Smooth muscle cell (in vitro differentiated cells): ENCODE results near the gene SMIM13. TPM values are rescaled to one million over a fixed set of nuclear protein-coding genes. Genes with fewer than 3 reads are reported as not detected.

Source experiments
- DNase-seq: peaks from one replicate; lab custom pipeline; 2025; ENCODE audit not compliant: unreplicated experiment; lab: John Stamatoyannopoulos, UW
- H2AFZ ChIP-seq: fragments of 200-600 bp; sonication (generic); 2 replicates; pipeline ENCODE4 v1.6.0; 2016; ENCODE audit warnings: antibody characterized with exemption, low read depth, mild to moderate bottlenecking
- H3F3A ChIP-seq: fragments of 200-600 bp; sonication (generic); 2 replicates; pipeline ENCODE4 v1.6.0; 2017; ENCODE audit warnings: antibody characterized with exemption, low read depth
- H3K27ac ChIP-seq: fragments of 200-600 bp; sonication (generic); 2 replicates; pipeline ENCODE4 v1.5.1; 2016; ENCODE audit warnings: low read depth, mild to moderate bottlenecking
- H3K27me3 ChIP-seq: fragments of 200-600 bp; sonication (generic); 2 replicates; pipeline ENCODE4 v1.6.1; 2016; ENCODE audit warnings: low read depth, mild to moderate bottlenecking
- H3K36me3 ChIP-seq: fragments of 200-600 bp; sonication (generic); 2 replicates; pipeline ENCODE4 v1.5.1; 2016; ENCODE audit warnings: low read depth
- H3K4me1 ChIP-seq: fragments of 200-600 bp; sonication (generic); 2 replicates; pipeline ENCODE4 v1.5.1; 2016; ENCODE audit warnings: low read depth
- H3K4me2 ChIP-seq: fragments of 200-600 bp; sonication (generic); 2 replicates; pipeline ENCODE4 v1.6.0; 2016; ENCODE audit warnings: mild to moderate bottlenecking
- H3K4me3 ChIP-seq: fragments of 200-600 bp; sonication (generic); 2 replicates; pipeline ENCODE4 v1.5.1; 2016; ENCODE audit warnings: mild to moderate bottlenecking
- H3K79me2 ChIP-seq: fragments of 200-600 bp; sonication (generic); 2 replicates; pipeline ENCODE4 v1.6.0; 2016; ENCODE audit warnings: low read depth, mild to moderate bottlenecking
- H3K9ac ChIP-seq: fragments of 200-600 bp; sonication (generic); 2 replicates; pipeline ENCODE4 v1.6.0; 2016; ENCODE audit warnings: low read depth
- H3K9me3 ChIP-seq: fragments of 200-600 bp; sonication (generic); replicated peaks from 2 replicates; pipeline ENCODE4 v1.5.1; 2016; ENCODE audit warnings: low read depth
- H4K20me1 ChIP-seq: fragments of 200-600 bp; sonication (generic); 2 replicates; pipeline ENCODE4 v1.6.0; 2016; ENCODE audit warnings: low read depth
- CTCF ChIP-seq: fragments of 200-600 bp; sonication (generic); IDR thresholded peaks from 2 replicates; pipeline ENCODE4 v1.5.1; 2017; ENCODE audit warnings: borderline replicate concordance, mild to moderate bottlenecking, antibody characterized with exemption; ENCODE audit not compliant: insufficient read depth, poor library complexity, severe bottlenecking
- WGBS: methylation state at CpG from one replicate; pipeline ENCODE4 v1.1.7; 2016; ENCODE audit warnings: low lambda C conversion rate; 5-methylcytosine and 5-hydroxymethylcytosine counted together
- polyA plus RNA-seq: library from polyadenylated mRNA; unstranded; fragments of >200 nt; fragmentation: Nextera tagmentation; extraction: Ambion mirVana; gene quantifications from 2 replicates; pipeline ENCODE4 v1.2.1, GENCODE V29; 2016
- total RNA-seq: library from RNA; depleted of rRNA; stranded (reverse); fragments of >200 nt; gene quantifications from 2 replicates; pipeline ENCODE4 v1.2.3, GENCODE V29; 2014

Gene SMIM13
- total and polyA plus RNA-seq, 2 experiments from 2014 or later, result 9.8 to 17.7 TPM

DNA sequence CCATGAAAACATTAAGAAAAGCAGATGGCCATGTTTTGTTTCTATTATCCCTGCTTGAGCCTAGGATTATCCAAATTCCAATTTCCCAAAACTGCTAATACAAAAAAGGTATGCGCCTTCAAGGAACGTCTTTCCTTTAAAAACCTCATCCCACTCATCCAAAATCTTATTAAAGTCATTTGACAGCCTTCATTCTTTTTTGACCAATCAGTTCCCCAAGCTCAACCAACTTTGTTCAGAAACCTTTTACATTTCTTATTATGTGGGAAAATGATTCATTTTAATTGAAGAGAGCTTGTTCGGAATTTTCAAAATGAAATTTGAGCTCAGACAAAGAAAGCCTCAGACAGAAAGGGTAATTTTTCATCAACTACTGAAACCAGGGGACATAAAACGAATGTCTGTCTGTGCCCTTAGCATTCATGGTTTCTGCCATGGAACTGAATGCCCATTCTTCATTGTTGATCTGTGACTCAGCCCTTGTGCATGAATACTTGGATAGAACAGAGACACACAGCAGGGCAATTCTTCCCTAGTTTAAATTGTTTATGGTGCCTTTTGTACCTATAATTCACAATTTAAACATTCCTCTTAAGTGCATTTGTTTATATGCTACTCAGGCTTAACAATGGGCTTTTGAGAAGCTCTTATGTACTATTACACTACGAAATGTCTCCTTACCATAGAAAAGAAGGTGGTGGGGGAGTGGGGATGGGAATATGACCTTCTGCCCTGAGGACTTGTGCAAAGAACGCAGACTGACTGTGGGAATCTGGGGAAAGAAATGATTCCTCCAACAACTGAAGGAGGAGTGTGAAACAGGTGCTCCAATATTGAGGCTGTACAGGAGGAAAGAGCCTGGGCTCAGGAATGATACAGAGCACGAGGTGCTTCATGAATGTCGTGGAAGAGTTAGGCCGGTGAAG lies 67.7 kb downstream of the SMIM13 start:
- DNase-seq, result no peak
- peak overlapping the region; percentile 9 for H3K4me2 ChIP-seq
- peak overlapping the region; percentile 28 for H3K27ac ChIP-seq
- no peaks in the 10 kb centered on the region for H3K79me2 ChIP-seq
- no peaks in the 10 kb centered on the region for H3K36me3 ChIP-seq
- no peaks in the 10 kb centered on the region for H4K20me1 ChIP-seq
- H3K4me3 ChIP-seq, result no peak overlapping the region
- H3K9ac ChIP-seq, result no peak overlapping the region
- no peak for TF ChIP-seq CTCF
- H3K4me1 ChIP-seq, result peaks cover 10% of the 10 kb centered on the region
- H2AFZ ChIP-seq, result no peak overlapping the region
- no peaks in the 10 kb centered on the region for H3K27me3 ChIP-seq
- H3F3A ChIP-seq, result no peaks in the 10 kb centered on the region
- WGBS, result 65% methylated on average over 9 of the region's 9 CpGs
- no peaks in the 10 kb centered on the region for H3K9me3 ChIP-seq

DNA sequence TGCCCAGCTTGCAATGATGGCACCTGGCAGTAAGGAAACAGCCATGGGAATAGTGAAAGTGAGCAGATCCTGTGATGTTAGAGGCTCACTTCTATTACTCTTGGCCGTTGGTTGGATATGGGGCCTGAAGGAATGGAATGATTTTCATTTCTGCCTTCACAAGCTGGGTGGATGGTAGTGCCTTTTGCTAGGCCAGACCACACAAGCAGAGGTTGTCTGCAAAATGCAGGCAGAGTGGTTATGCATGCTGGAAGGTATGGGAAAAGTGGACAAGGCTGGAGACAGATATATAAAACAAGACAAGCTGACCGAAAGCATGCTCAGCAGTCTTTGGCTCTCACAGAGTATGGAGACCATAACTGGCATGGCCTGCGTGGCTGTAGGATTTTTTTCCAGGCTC lies 68.6 kb downstream of the SMIM13 start:
- Histone ChIP-seq H3K27ac (no peak overlapping the region), H3K4me2 (no peak overlapping the region), H3K9ac (no peak overlapping the region), H4K20me1 (no peaks in the 10 kb centered on the region), H3K9me3 (no peaks in the 10 kb centered on the region), H3K27me3 (no peaks in the 10 kb centered on the region), H3F3A (no peaks in the 10 kb centered on the region), H3K4me1 (peaks cover 10% of the 10 kb centered on the region), H2AFZ (no peak overlapping the region), H3K36me3 (no peaks in the 10 kb centered on the region), H3K79me2 (no peaks in the 10 kb centered on the region), H3K4me3 (no peak overlapping the region)
- no peak for TF ChIP-seq CTCF
- no peak for DNase-seq
- 95% methylated on average over 3 of the region's 3 CpGs for WGBS

GRCh38 chr6:11163932-11164331 lies 70.3 kb downstream of the SMIM13 start:
- TF ChIP-seq CTCF, result no peak
- H3K79me2 ChIP-seq, result no peaks in the 10 kb centered on the region
- no peaks in the 10 kb centered on the region for H3K9me3 ChIP-seq
- H3K36me3 ChIP-seq, result no peaks in the 10 kb centered on the region
- H4K20me1 ChIP-seq, result no peaks in the 10 kb centered on the region
- H2AFZ ChIP-seq, result no peak overlapping the region
- whole genome bisulfite sequencing, result 92% methylated on average over 2 of the region's 2 CpGs
- H3K27ac ChIP-seq, result no peak overlapping the region
- H3K9ac ChIP-seq, result no peak overlapping the region
- no peaks in the 10 kb centered on the region for H3K27me3 ChIP-seq
- H3F3A ChIP-seq, result no peaks in the 10 kb centered on the region
- no peak overlapping the region for H3K4me3 ChIP-seq
- DNase-seq, result no peak
- H3K4me2 ChIP-seq, result no peak overlapping the region
- peaks cover 10% of the 10 kb centered on the region for H3K4me1 ChIP-seq
